ENCODE measurements around the gene GPC5.

Gene GPC5

GRCh38 chr13:92575777-92576176 lies 1177.4 kb downstream of the GPC5 start:
- no peaks in the 10 kb centered on the region for H3K27me3 ChIP-seq (ENCODE audit: insufficient read depth, low read length)
- no peaks in the 10 kb centered on the region for H3K79me2 ChIP-seq (ENCODE audit: control insufficient read depth, insufficient read depth, low read length, unreplicated experiment)
- H3K4me3 ChIP-seq (ENCODE audit: low read depth, low read length) = no peak overlapping the region
- H3K27ac ChIP-seq (ENCODE audit: low read depth, low read length) = no peak overlapping the region
- no peaks in the 10 kb centered on the region for H3K36me3 ChIP-seq (ENCODE audit: insufficient read depth, low read length)
- H2AFZ ChIP-seq (ENCODE audit: low read length, unreplicated experiment) = no peak overlapping the region
- no peaks in the 10 kb centered on the region for H3K4me1 ChIP-seq (ENCODE audit: control insufficient read depth, insufficient read depth, low read length, unreplicated experiment)

DNA sequence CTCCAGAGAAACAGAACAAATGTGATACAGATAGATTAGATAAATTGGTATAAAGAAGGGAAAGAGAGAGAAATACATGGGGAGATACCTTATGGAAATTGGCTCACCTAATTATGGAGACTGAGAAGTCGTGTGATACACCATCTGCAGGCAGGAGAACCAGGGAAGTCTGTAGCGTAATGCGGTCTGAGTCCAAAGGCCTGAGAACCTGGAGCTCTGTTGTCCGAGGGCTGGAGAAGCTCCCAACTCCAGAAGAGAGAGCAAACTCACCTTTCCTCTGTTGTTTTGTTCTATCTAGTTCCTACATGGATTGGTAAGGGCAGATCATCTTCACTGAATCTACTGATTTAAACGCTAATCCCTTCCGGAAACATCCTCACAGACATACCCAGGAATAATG lies 1179.9 kb downstream of the GPC5 start:
- Histone ChIP-seq H3K36me3 (ENCODE audit: insufficient read depth, low read length) (no peaks in the 10 kb centered on the region), H3K4me3 (ENCODE audit: low read depth, low read length) (no peak overlapping the region), H3K27me3 (ENCODE audit: insufficient read depth, low read length) (no peaks in the 10 kb centered on the region), H2AFZ (ENCODE audit: low read length, unreplicated experiment) (no peak overlapping the region), H3K27ac (ENCODE audit: low read depth, low read length) (no peak overlapping the region), H3K4me1 (ENCODE audit: control insufficient read depth, insufficient read depth, low read length, unreplicated experiment) (no peaks in the 10 kb centered on the region), H3K79me2 (ENCODE audit: control insufficient read depth, insufficient read depth, low read length, unreplicated experiment) (no peaks in the 10 kb centered on the region)

DNA sequence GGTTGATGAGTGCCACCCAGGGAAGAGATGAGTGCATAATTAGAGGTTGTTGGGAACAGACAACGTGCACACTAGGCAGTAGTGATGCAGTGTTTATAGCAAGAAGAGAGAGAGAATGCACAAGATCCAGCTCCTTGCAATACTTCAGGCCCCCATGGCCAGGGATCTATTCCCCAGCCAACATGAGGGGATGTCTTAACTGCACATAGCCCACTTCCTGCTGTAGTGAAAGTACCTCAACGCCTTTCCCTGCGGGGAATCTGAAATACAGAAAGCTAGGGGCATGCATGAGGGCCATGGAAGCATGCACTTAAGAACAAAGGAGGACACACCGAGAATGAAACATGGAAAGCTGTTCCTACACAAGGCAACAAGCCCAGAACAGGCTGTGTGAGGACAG lies 1191.5 kb downstream of the GPC5 start:
- no peaks in the 10 kb centered on the region for H3K36me3 ChIP-seq (ENCODE audit: insufficient read depth, low read length)
- no peak overlapping the region for H3K27ac ChIP-seq (ENCODE audit: low read depth, low read length)
- H3K4me1 ChIP-seq (ENCODE audit: control insufficient read depth, insufficient read depth, low read length, unreplicated experiment) = peaks cover 5% of the 10 kb centered on the region
- H3K4me3 ChIP-seq (ENCODE audit: low read depth, low read length) = 0 out of 2 replicates have a peak overlapping the region, but pooled peaks have one; percentile 55
- no peaks in the 10 kb centered on the region for H3K79me2 ChIP-seq (ENCODE audit: control insufficient read depth, insufficient read depth, low read length, unreplicated experiment)
- no peaks in the 10 kb centered on the region for H3K27me3 ChIP-seq (ENCODE audit: insufficient read depth, low read length)
- no peak overlapping the region for H2AFZ ChIP-seq (ENCODE audit: low read length, unreplicated experiment)

DNA sequence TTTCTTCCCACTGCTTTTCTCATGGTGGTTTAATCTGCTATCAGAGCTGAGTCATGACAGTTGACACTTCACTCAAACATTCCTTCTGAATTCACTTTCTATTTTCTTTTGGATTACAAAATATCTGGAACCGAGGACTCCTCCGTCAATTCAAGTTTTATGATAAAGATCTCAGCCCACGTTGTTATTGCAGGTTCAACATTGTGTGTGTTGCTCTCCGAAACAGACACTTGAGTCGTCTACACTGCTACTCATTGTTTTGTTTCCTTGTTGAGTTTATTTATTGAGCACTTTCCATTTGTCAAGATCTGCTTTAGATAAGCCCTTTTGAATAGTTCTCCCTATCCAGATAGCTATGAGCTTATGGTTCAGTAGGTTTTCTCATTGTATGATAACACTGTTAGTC lies 1192.1 kb downstream of the GPC5 start:
- H3K36me3 ChIP-seq (ENCODE audit: insufficient read depth, low read length) = no peaks in the 10 kb centered on the region
- no peak overlapping the region for H3K27ac ChIP-seq (ENCODE audit: low read depth, low read length)
- peaks cover 5% of the 10 kb centered on the region for H3K4me1 ChIP-seq (ENCODE audit: control insufficient read depth, insufficient read depth, low read length, unreplicated experiment)
- H3K79me2 ChIP-seq (ENCODE audit: control insufficient read depth, insufficient read depth, low read length, unreplicated experiment) = no peaks in the 10 kb centered on the region
- H2AFZ ChIP-seq (ENCODE audit: low read length, unreplicated experiment) = no peak overlapping the region
- H3K4me3 ChIP-seq (ENCODE audit: low read depth, low read length) = peak overlapping the region; percentile 55
- H3K27me3 ChIP-seq (ENCODE audit: insufficient read depth, low read length) = no peaks in the 10 kb centered on the region

DNA sequence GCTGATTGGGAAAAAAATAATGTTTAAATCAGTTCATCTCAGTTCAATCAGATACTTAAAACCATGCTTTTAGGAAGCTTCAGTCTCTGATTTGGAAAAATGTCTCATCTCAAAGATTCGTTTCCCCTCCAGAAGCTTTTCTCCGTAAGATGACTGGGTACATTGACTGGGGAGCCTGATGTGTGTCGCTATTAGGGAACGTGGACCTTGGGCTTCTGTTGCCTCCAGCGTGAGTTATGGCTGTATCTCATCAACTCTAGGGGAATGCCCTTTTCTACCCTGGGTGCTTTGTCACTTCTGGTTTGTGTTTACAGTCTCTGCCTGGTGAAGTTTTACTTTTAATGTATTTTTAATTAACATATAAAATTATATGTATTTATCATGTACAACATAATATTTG lies 1192.7 kb downstream of the GPC5 start:
- Histone ChIP-seq H3K27ac (ENCODE audit: low read depth, low read length) (no peak overlapping the region), H3K79me2 (ENCODE audit: control insufficient read depth, insufficient read depth, low read length, unreplicated experiment) (no peaks in the 10 kb centered on the region), H3K36me3 (ENCODE audit: insufficient read depth, low read length) (no peaks in the 10 kb centered on the region), H3K27me3 (ENCODE audit: insufficient read depth, low read length) (no peaks in the 10 kb centered on the region), H3K4me1 (ENCODE audit: control insufficient read depth, insufficient read depth, low read length, unreplicated experiment) (peaks cover 5% of the 10 kb centered on the region), H3K4me3 (ENCODE audit: low read depth, low read length) (no peak overlapping the region), H2AFZ (ENCODE audit: low read length, unreplicated experiment) (no peak overlapping the region)

GRCh38 chr13:92592757-92593156 lies 1194.3 kb downstream of the GPC5 start:
- peaks cover 5% of the 10 kb centered on the region for H3K4me1 ChIP-seq (ENCODE audit: control insufficient read depth, insufficient read depth, low read length, unreplicated experiment)
- H3K27me3 ChIP-seq (ENCODE audit: insufficient read depth, low read length) = no peaks in the 10 kb centered on the region
- no peak overlapping the region for H2AFZ ChIP-seq (ENCODE audit: low read length, unreplicated experiment)
- no peak overlapping the region for H3K4me3 ChIP-seq (ENCODE audit: low read depth, low read length)
- no peaks in the 10 kb centered on the region for H3K36me3 ChIP-seq (ENCODE audit: insufficient read depth, low read length)
- no peak overlapping the region for H3K27ac ChIP-seq (ENCODE audit: low read depth, low read length)
- no peaks in the 10 kb centered on the region for H3K79me2 ChIP-seq (ENCODE audit: control insufficient read depth, insufficient read depth, low read length, unreplicated experiment)

DNA sequence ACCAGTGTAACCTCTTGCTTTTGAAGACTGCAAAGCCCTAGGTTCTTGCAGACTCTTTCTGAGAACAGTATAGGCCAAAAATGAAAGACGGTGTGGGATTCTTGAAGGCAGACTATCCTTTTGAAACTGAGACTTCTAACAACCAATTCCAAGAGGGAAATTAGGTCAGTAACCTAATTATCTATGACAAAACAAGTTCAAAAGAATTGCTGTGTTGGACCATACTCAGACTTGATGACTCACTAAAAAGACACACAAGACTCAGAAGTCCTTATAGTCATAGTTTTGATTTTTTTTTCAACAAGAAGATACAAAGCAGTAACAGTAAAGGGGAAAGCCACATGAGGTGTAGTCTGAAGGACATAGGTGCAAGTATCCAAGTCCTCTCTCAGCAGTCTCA lies 1204.1 kb downstream of the GPC5 start:
- Histone ChIP-seq H3K79me2 (ENCODE audit: control insufficient read depth, insufficient read depth, low read length, unreplicated experiment) (no peaks in the 10 kb centered on the region), H3K4me3 (ENCODE audit: low read depth, low read length) (no peak overlapping the region), H2AFZ (ENCODE audit: low read length, unreplicated experiment) (no peak overlapping the region), H3K36me3 (ENCODE audit: insufficient read depth, low read length) (no peaks in the 10 kb centered on the region), H3K4me1 (ENCODE audit: control insufficient read depth, insufficient read depth, low read length, unreplicated experiment) (peaks cover 3% of the 10 kb centered on the region), H3K27ac (ENCODE audit: low read depth, low read length) (no peak overlapping the region), H3K27me3 (ENCODE audit: insufficient read depth, low read length) (no peaks in the 10 kb centered on the region)

DNA sequence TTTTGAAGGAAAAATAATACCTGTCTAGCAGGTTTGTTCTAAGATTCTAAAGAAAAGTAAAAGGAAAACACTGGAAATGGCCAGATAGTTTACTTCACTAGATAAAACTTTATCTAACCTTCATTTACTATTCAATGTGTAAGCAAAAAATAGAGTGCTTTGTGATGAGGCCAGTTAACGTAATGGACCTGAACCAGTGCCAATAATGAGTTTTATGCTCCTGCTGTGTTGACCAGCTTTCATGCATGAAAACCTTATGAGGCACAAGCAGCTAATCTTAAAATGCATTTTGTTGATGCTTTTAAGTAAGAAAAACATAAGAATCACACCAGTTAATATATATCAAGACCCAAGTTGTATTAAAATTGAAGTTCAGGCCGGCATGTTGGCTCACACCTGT lies 1211.0 kb downstream of the GPC5 start:
- Histone ChIP-seq H3K4me1 (ENCODE audit: control insufficient read depth, insufficient read depth, low read length, unreplicated experiment) (no peaks in the 10 kb centered on the region), H3K79me2 (ENCODE audit: control insufficient read depth, insufficient read depth, low read length, unreplicated experiment) (no peaks in the 10 kb centered on the region), H3K4me3 (ENCODE audit: low read depth, low read length) (no peak overlapping the region), H2AFZ (ENCODE audit: low read length, unreplicated experiment) (no peak overlapping the region), H3K36me3 (ENCODE audit: insufficient read depth, low read length) (no peaks in the 10 kb centered on the region), H3K27me3 (ENCODE audit: insufficient read depth, low read length) (no peaks in the 10 kb centered on the region), H3K27ac (ENCODE audit: low read depth, low read length) (no peak overlapping the region)

- no peaks in the 10 kb centered on the region for H3K79me2 ChIP-seq (ENCODE audit: control insufficient read depth, insufficient read depth, low read length, unreplicated experiment)
- H3K4me1 ChIP-seq (ENCODE audit: control insufficient read depth, insufficient read depth, low read length, unreplicated experiment) = no peaks in the 10 kb centered on the region
- no peak overlapping the region for H3K27ac ChIP-seq (ENCODE audit: low read depth, low read length)
- no peak overlapping the region for H3K4me3 ChIP-seq (ENCODE audit: low read depth, low read length)
- H3K27me3 ChIP-seq (ENCODE audit: insufficient read depth, low read length) = no peaks in the 10 kb centered on the region
- no peaks in the 10 kb centered on the region for H3K36me3 ChIP-seq (ENCODE audit: insufficient read depth, low read length)
- no peak overlapping the region for H2AFZ ChIP-seq (ENCODE audit: low read length, unreplicated experiment)
Measured at GRCh38 chr13:92612892-92613291, 1214.5 kb downstream of the GPC5 start.

- no peak overlapping the region for H3K27ac ChIP-seq (ENCODE audit: low read depth, low read length)
- no peak overlapping the region for H2AFZ ChIP-seq (ENCODE audit: low read length, unreplicated experiment)
- no peaks in the 10 kb centered on the region for H3K27me3 ChIP-seq (ENCODE audit: insufficient read depth, low read length)
- H3K79me2 ChIP-seq (ENCODE audit: control insufficient read depth, insufficient read depth, low read length, unreplicated experiment) = no peaks in the 10 kb centered on the region
- no peaks in the 10 kb centered on the region for H3K36me3 ChIP-seq (ENCODE audit: insufficient read depth, low read length)
- H3K4me3 ChIP-seq (ENCODE audit: low read depth, low read length) = no peak overlapping the region
- H3K4me1 ChIP-seq (ENCODE audit: control insufficient read depth, insufficient read depth, low read length, unreplicated experiment) = no peaks in the 10 kb centered on the region
Measured at GRCh38 chr13:92613921-92614320, 1215.5 kb downstream of the GPC5 start.

GRCh38 chr13:92621985-92622384 lies 1223.6 kb downstream of the GPC5 start:
- Histone ChIP-seq H2AFZ (ENCODE audit: low read length, unreplicated experiment) (no peak overlapping the region), H3K79me2 (ENCODE audit: control insufficient read depth, insufficient read depth, low read length, unreplicated experiment) (no peaks in the 10 kb centered on the region), H3K4me3 (ENCODE audit: low read depth, low read length) (no peak overlapping the region), H3K36me3 (ENCODE audit: insufficient read depth, low read length) (no peaks in the 10 kb centered on the region), H3K27ac (ENCODE audit: low read depth, low read length) (no peak overlapping the region), H3K4me1 (ENCODE audit: control insufficient read depth, insufficient read depth, low read length, unreplicated experiment) (no peaks in the 10 kb centered on the region), H3K27me3 (ENCODE audit: insufficient read depth, low read length) (no peaks in the 10 kb centered on the region)

Data from ACC112 (cell line).